ENCODE measurements around the gene CRABP2.

Gene CRABP2
- total RNA-seq: 0.46 to 1.3 (median 0.60) reads per million in 4 donors

DNA sequence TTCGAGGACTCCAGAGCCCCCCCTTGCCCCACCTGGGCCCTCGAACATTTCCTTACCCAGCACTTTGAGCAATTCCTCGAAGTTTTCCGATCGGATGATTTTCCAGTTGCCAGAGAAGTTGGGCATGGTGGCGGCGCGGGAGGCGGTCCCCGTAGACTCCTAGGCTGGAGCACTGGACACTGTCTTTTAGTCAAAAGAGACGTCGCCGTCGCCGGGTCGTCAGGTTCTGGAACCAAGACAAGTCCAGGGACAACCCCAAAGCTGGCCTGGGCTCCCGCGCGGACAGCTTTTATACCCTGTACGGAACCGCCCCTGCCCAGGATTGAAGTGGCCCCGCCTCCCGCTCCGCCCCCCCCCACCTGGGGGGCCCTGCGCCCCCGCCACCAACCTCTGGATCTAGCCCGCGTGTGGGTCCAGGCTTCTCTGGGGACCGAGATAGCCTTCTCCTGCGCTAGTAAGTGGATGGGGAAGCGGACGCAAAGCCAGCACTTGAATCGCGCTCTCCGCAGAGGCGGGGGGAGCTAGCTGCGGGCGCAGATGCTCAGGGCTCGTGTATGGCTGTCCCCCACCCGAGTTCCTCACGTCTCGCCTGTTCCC, at the start of gene CRABP2:
Gene CRABP2, minus strand, starts transcription at position 263 of the 597 bp plus-strand sequence. Its CDS starts 137 bp downstream, at position 126.
- peak in 2 of 5 donors; percentile 23 to 30 for DNase-seq

DNA sequence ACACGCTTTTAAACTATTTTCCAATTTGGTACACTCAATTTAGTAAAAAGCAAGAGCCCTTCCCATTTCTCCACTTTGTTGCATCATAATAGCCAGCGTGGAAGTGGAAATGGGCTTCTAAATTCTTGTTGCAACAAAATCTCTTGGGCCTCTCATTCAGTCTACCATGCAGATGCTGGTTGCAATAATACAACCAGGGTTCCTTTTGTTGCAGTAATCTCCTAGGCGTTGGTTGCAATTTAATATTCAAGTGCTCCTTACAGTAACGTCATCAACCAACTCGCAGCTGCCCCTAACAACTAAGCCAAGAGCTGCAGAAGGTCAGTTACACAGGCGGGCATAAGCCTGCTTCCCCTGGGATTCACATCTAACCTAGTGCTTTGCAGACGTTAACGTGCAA, 48.8 kb upstream of the CRABP2 start:
- no peak for DNase-seq

DNA sequence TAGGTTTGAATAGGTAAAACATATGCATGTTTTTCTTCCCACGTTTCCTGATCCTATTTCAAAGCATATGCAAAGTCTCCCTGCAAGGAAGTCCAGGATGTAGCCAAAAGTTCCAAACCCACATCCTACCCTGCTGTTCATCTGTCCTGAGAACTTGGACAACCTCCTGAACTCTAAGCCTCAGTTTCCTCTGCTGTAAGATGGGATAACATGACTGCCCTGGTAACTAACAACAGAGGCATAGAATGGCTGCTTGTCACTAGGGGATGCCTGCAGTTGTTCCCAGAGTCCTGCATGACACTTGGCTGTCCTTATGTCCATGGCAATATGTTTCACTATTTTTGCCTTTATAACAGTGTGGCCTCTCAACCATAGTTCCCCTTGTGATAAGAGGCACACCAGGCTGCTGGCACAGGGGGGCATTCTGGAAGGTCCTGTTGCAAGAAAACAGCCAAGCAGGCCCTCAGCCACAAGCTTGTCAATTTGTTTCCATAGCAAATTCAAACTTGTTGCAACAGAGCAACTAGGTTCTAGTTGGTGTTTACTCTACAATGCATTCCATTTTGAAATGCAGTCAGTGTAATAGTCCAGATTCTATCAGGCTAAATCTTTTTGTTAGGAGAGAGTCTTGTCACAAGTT, 47.6 kb upstream of the CRABP2 start:
- no peak for DNase-seq

DNA sequence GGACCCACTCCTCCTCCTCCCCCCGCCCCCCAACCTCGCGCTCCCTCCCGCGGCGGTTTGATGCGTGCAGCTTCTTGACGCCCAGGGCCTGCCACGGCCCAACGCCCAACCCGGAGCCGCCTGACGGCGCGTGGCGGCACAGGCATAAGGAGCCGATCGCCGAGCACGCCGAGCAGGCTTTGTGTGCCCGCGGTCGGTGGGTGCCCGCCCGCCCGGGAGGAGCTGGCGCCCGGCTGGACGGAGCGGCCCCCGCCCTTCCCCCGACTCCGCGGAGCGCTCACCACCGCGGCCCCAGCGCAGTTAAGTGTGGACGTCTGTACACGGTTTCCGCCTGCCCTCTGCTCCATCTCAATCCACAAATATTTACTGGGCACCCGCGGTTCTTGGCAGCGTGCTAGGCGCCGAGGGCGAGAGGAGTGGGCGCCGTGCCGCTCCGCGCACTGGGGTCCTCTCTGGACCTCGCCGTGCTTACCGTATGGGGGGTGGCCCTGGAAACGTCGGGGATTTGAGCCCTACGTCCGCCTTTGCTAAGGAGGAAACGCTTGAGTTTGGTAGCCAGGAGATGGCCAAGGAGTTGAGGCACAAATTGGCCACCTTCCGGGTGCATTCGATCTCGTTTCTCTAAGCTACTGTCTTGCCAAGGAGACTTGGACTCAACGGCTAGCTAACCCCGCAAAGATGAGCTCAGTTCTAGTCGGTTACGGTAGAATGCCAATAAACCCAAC, 46.5 kb upstream of the CRABP2 start:
- peak; percentile 95 to 97 (median 96) for DNase-seq

DNA sequence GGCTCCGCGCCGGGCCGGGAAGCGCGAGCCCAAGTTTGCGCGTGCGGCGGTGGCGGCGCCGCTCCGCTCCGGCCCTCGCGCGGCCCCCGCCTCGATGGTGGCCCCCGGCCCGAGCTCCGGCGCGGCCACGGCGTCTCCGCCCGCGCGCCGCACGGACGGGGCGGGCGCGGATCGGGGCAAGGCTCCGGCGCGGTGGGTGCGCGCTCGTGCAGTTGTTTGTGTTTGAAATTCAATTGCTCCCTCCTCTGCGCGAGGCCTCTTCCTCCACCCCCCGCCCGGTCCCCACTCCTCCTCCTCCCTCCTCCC, 46.0 kb upstream of the CRABP2 start, which contains the start of gene HDGF:
Gene HDGF, minus strand, starts transcription at position 225 of the 306 bp plus-strand sequence. CDS start 246 bp downstream, outside the sequence.
- no peak for DNase-seq

DNA sequence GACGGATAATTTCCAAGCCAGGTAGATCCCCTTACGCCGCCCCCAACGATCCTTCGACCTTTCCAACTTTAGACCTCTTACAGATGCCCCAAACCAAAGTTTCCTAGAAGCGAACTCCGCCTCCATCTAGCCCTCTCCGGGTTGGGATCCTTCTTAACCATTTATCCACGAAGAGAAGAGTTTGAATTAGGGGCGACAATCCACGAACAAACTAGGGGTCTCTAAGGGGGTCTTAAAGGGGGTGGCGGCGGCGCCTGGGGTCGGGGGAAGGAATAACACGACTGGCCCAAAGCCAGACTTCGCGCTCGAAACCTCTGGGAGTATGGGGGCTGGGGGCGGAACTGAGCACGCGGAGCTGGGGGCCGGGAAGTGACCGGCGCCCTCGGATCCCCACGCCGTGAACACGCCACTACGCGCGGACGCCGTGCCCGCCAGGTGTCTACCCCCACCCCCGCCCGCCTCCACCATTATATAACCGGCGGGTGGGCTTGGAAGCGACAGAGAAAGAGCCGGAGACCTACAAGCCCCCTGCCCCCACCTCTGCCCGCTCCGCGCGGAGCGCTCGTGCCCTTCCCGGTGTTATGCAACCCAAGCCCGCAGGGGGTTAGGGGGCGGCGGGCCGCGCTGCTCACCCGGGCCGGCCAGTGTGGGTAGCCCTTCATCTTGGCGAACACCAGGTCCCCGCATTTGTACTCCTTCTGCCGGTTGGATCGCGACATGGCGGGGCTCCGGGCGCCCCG, 45.5 kb upstream of the CRABP2 start:
- peak in 3 of 5 donors; percentile 19 to 29 (median 25) for DNase-seq

DNA sequence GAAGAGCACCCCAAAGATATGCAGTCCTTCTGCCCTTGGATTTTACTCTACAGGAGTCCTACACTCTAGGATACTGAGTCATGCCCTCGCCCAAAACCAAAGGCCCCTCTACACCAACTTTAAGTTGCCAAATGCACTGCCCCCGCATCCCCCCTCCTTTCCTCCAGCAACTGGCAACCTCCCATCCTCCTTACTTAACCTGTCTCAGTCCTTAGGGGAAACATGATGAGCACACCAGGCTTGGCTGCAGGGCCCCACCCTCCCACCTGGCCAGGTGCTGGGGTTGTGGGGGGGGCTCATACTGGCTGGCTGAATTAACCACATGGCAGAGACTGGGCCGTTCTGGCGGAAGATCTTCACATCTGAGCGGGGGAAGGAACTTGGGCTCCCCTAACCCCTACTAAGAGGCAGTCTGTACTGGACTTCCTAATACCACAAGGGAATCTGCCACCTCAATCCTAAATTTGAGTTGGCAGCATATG, 44.8 kb upstream of the CRABP2 start:
- no peak for DNase-seq

DNA sequence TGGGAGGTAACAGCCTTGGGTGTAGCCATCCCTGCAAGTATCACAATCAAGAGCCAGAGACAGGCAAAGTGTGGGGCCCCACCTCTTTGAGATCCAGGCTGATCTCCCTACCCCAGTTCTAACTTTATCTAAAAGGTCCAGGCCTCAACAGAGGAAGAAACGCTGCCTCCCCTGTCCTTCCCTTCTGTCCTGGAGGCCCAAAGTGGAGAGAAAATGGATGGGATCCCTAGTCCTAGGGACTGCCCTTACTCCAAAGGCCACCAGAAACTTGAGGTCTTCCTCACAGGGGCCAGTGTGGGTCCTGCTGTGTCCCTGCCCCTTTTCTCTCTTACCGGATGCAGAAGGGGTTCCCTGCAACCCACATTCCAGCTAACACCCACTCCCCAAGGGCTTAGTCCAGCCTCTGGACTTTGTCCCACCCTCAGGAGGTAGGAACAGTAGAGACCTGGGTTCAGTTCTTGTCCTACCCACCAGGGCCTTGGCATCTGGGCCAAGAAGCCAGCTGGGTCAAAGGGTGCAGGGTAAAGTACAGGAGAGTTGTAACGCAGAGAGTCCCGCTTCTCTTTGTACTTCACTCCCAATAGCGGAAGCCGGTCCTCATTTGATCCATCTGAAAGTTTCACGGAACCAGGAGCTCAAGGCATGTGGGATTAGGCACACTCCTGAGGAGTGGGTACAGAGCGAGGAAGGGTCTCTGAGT, 44.2 kb upstream of the CRABP2 start:
- no peak for DNase-seq

DNA sequence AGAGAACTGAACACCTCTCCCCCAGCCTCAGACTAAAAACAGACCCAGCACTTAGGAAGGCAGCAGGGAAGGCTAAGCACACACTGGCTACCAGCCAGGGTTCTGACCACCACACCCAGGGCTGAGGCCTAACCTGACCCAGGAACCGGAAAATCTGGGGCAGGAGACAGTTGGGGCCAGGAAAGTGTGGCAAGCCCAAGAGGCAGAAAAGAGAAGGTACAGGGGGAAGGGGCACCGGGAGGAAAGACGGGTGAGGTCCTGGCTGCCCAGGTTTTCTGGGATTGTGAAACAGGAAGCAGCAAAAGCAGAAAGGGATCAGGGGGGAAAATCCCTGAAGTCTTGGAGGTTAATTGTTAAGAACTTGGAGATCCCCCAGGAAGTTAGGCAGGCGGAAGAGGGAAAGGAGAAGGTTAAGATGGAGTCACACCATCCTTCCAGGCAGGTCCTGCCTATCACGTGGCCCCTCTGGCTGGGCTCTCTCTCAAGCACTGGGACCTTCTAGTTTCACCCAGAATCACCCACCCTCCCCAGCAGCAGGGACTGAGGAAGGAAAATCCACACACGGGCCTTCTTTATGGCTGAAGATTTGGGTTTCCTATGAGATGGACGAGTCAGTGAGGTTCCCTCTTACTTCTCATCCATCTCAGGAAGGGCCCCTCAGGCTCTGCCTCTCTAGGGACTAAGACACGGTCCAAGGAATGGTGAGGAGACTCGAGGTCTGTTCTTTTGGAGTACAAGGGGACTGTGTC, 43.5 kb upstream of the CRABP2 start:
- DNase-seq: no peak

DNA sequence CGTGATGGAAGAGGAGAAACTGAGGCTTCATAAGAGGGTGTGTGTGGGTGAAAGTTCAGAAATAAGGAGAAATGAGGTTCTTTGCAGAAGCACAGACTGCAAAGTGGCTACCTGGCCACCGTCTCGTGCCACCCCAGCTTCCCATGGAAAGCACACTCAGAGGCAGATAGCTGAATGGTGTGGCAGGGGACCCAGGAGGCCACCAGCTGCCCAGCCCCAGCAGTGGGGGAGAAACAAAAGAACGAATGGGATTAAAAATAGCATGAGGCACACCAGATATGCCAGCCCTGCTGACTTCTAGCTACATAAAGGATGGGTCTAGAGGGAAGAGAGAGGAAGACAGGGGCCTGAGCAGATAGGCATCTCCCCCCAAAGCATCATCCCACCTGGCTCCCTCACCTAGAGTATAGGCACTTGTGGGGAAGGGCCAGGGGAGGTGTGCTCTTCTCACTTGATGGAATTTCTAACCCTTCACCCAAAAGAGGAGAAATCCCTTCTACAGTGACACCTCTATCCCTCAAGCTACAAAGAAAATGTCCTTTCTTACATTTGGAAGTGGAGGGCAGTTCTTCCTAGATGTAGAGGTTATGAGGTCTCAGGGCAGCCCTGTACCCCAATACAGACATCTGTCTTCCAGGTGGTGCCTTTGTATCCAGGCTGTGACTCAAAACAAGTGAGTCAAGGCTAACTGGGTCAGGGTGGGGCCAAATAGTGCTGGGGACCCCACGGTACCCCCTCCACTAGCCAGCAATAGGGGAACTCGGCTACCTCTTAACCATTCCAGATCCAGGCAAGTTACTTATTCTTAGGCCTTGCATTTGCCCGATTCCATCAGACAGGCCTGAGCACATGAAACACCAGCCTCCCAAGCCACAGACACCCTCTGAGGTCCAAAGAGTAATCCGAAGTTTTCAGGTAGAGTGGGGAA, 42.6 kb upstream of the CRABP2 start:
- no peak for DNase-seq

DNA sequence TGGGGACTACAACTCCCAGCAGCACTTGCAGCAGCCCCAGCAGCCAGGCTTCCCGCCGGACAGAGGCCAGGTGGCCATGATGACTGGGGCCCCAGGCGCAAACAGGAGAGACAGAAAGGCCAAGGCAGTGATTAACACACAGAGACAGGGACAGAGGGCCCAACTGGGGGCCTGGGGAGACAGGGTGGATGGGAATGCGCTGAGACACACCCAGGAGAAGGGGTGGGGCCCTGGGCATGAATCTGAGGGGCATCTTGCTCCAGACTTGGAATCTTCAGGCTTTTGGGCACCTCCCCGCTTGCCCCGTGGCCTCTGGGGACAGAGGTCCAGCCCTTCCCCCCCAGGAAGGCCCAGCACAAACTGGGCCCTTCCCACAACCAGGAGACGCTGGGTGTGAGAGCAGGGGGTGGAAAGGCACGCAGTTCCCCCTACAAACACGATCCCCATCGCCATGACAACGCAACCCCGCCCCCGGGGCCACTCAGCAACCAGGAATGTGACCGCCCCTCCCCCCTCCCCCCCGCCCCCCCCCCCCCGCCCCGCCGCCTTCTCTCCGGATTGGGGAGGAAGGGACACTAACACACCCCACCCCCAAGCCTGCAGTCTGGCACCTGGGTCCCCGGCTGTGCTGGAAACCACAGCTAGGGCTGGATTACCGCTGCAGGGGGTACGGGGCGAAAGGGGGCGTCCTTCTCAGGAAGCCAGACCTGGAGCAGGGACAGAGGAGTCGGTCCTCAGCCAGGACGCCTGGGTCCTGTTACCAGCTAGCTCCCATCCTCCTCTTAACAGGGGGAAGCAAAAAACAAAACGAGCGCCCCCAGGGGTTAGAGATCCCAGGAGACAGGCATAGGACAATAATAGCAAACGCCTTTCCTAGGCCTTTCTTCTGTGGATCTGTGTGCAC, 41.6 kb upstream of the CRABP2 start:
- DNase-seq: peak; percentile 38 to 54 (median 45)

DNA sequence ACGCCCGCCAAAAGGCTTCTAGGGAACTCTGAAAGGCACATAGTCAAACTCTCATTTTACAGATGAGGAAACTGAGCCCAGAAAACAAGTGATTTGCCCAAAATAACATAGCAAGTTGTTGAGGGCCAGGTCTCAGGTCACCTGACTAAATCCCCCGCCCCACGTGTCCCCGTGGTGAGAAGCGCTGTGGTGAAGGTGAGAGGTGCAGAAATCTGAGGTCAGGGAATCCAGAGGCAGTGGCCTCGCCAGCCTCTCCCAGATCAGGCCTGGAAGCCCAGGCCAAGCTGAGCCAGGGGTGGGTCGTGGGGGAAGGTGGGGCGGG, 41.0 kb upstream of the CRABP2 start:
- DNase-seq: no peak

DNA sequence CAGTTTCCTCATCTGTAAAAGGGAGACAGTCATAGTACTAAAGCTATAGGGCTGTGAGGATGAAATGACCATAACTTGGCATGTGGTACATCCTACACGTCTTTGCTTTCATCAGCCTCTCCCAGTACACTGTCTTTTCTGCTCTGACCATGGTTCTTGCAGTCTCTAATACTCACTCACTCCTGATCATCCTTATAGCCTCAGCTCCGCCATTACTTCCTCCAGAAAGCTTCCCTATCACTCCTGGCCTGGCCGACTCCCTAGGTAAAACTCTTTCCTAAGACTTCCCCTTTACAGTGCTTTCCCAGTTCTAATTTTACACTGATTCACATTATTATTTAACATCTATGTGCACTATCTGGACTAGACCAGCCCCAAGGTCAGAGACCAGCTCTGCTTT, 40.5 kb upstream of the CRABP2 start:
- DNase-seq: no peak

DNA sequence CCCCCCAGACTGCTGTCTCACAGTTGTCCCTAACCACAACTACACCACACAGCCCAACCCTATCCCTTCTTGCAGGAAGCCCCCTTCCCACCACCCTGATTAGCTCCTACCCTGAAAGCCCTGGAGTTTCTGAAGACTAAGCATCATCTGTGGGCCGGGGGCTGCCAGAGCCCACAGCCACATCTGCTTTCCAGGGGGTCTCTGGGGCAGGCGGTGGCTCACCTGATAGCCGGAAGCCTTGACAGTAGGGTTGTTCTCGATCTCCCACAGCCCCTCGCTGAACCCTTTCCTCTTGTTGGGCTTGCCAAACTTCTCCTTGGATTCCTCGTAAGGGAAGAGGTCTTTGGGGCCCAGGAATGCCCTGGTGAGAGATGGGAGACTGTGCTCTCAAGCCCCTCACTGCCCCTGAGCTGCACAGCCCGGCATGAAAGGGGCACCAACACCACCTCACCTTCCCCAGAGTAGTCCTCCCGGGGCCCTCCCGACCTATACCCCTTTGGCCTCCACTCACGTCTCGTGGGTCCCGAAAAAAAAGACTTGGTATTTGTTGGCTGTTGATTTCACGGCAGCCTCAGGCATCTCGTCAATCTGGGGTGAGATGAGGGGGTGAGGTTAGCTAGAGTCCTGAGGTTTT, 39.5 kb upstream of the CRABP2 start:
- no peak for DNase-seq

DNA sequence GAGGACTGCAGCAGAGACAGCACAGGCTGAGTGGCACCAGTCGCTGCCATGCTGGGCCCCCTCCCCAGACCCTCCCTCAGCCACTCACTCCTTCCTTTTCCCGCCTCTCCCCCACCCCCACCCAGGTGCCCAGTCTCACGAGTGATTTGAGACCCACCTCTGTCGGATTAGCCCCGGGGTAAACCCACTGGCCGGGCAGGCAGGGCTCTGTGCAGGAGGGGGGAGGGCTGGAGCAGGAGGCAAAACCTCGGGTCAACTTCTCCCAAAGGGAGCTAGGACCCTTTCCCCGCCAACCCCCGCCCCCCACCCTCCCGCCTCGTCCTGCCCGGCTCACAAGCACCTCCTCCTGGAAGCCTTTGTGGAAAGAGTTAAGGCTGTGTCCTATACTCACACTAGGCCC, 39.0 kb upstream of the CRABP2 start:
- no peak for DNase-seq

DNA sequence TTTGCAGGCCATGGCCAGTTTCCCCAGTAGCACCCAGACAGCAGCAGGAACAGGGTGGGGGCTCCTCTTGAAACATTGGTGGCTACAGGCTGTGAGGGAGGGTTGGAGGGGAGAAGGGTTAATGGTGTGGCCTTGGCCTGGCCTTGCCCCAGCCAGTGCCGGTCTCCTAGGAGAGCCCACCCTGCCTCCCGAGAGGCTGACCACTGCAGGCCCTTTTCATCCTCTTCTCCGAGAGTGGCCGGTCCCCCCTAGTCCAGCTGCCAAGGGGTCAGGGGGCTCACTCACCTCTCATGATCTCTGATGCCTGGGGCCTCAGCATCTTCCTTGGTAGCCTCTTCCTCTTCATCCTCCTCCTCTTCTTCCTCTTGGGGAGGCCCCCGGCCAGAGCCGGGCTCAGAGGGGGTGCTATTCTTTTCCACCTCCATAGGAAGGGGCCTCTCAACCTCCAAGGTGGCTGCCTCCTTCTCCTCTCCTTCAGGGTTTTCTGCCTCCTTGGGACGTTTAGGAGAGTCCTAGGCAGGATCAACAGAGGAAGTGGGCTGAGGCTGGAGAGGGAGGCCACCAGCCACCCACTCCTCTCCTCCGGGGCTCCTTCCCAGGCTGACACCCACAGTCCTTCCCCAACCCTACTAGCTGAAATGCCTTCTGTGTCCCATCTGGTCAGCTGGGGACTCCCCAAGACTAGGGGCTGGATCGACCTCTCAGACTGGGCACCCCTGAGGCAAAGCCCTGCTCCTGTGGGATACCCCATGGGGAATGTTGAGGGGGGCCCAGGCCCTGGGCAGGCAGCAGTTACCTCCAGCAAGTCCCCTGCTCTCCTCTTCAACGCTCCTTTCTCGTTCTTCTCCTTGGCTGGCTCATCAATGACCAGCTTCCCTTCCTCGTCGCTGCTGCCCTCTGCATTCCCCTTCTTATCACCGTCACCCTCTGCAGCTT, 38.3 kb upstream of the CRABP2 start:
- no peak for DNase-seq

DNA sequence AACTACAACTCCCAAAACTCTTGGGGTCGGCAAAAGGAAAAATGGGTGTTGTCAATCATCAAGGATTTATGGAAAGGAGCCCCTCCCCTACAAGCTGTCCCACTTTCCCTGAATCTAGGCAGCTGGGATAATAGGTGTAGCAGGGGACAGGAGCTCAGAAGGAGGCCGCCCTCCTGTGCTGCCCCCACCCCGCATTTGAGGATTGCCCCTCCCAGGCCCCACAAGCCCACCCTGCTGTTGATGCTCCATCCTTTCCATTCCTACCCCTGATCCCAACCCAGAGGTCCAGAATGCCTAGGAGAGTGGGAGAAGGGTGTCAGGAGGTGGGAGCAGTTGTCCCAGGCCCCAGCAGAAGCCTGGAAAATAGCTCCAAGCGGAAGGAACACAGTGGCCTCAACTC, 37.4 kb upstream of the CRABP2 start:
- DNase-seq: no peak

DNA sequence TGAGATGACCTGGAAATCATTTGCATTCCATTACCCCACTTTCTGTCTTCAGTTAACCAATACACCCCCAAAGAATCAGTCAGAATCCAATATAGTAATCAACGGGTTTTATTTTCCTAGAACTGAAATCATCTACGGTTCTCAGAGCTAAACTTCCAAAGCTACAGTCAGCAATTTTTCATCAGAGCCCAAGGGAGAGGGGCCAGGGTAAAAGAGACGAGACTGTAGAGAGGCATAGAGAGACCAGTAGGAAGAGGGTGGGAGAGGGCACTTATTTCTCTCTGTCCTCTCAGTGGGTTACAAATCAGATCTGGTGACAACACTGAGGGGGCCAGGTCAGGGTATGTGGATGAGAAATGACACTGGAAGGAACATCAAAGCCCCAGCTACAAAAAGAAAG, 36.6 kb upstream of the CRABP2 start:
- no peak for DNase-seq
